DMS79 treated with DMSO at 0.1 percent for 48 hours (cell line): ENCODE measurements around the gene SRSF12.

ENCODE experiments used
- DNase-seq: peaks from one replicate; lab custom pipeline; 2025; lab: John Stamatoyannopoulos, UW

Gene SRSF12

DNA sequence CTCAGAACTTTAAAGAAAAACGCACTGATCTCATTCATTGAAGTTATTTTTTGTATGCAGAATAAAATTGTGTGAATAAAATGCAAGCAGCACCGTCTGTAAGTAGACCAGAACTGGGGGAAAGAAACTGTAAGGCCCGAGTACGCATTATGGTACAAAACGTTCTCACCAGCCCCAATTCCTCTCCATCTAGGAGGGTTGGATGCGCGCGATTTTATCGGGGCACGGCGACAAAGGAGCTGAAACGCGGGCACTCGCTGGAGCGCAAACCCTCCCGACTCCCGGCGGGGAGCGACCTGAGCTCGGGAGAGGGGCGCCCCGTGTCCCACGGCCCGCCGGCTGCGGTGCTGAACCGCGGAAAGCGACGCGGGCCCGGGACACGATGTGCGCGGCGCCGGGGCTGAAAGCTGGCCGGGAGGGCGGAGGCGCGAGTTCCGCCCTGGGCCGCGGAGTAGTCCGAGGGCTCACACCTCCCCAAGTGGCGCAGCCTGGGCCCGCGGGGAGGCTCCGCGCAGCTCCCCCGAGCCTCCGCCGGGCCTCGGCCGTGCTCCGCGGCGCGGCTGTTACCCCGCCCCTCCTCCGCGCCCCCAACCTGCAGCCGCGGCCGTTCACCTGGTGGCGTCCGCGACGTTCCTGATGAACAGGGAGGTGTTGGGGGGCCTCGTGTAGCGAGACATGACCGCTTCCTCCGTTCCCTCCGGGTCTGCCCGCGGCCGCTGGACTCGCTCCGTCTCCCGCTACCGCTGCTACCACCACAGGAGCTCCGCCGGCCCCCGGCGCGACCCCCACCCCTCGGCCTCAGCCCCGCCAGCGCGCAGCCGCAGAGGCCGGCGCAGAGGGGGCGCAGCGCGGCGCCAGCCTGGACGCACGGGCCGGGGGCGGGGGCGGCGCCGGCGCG is at the start of gene SRSF12:
TSS of gene SRSF12 (minus strand) at position 861 of the 898 bp plus-strand sequence. CDS start at position 677, 184 bp downstream.
- peak; percentile 65 for DNase-seq

DNA sequence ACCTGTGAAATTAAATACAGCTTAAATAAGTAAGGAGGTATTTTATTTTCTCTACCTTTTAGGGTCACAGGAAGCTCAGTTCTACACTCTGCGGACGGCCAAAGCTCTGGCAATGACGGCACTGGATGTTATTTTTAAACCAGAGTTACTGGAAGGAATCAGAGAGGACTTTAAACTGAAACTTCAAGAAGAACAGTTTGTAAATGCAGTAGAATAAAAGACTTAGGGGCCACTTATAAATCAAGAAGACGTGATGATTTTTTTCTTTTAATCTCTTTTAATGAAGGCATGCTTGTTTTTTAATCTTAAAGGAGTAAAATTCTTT is 44.1 kb upstream of the SRSF12 start:
- DNase-seq, result no peak

DNA sequence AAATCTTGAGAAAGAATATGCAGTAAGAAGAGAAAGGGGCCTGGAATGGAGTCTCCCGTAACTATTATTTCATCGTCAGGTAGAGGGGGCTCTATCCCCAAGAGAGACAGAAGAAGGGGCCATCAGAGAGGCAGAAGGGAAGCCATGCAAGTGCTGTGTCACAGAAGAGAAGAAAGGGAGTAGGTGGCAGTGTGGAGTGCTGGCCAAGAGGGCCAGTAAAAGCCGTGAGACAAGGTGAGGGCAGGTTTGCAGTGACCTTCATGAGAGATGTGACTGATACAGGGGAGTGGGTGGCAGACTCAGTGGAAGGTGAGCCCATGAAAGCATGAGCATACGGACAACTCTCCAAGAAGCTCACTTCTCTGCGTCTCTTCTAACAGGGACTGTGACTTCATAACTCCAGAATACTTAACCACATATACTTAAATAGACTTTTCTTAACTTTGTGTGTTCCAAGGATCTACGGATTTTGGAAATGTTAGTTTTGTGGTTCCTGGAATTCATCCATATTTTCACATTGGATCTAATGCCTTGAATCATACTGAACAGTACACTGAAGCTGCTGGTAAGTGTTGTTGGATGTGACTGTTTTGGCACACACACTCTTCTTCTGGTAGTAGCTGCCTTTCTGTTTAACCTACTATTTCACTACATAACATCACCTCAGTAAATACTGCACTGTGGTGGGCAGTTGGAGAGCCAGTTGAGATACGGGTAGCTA is 43.6 kb upstream of the SRSF12 start:
- no peak for DNase-seq

DNA sequence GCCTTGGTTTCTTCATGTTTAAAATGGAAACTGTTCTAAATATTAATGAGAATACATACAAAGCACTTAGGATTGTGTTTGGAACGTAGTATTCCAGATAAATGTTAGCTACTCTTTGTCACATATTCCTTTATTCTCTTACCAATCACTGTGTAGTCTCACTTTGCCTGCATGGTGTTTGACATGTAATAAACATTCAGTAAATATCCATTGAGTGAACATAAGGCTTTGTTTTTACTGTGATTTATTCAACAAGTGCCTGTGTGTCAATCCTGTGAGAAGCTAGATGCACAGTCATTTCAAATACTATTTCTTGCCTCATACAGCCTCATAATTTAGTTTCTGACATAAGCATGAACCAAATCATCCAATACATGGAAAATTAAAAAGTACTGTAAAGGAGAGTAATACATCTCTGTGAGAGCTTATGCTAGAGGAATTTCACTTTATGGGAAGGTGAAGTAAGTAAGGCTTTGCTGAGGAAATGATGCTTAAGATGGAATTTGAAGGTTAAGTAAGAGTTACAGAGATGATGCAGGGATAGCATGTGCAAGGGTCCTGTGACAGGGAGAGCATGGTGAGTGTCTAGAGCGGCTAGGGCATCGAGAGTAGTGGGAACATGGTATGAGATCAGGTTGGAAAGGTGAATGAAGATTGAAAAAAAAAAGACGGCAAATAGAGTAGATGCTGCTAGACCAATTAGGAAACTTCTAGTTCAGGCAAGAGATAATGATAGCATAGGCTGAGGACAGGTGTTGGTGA is 42.6 kb upstream of the SRSF12 start:
- DNase-seq, result no peak

DNA sequence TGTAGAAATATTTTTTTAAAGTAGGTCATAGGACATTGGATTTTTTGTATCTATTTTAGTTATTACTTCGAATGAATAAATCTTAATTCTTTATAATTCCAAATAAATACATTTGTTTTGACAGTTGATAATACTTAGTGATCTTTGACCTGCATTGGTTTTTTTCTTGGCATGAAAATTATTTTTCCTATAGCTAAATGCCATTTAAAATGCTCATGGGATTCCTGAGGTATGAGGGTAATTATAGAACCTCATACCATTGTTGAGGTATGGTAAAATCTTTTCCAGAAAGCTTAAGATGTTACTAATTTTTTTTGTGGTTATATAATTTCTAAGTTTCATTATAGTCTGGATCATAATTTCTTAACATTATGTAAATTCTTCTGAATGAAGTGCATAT is 36.3 kb upstream of the SRSF12 start:
- no peak for DNase-seq

DNA sequence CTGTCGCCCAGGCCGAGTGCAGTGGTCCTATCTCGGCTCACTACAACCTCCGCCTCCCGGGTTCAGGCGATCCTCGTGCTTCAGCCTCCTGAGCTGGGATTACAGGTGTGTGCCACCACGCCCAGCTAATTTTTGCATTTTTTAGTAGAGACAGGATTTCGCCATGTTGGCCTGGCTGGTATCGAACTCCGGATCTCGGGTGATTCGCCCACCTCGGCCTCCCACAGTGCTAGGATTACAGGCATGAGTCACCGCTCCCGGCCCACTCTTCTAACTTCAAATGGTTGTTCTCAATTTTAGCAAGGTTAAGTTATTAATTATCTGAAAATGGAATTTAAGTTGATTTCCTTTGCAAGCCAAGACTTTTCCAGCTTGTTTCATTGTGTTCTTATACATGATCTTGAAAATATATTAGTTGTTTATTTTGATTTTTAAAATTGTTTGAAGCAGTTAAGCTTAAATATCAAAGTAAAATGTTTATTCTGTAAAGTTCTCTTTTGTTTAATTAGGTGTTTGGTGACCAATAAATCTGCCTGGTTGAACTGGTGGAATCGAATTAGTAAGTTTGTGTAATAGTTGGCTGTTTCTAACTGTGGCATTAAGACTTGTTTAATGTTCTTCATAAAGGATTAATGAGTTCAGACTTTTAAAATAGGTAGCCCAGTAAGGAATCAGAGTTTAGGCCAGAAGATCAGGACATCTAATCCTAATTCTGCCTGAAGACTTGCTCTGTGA is 30.3 kb upstream of the SRSF12 start:
- no peak for DNase-seq

DNA sequence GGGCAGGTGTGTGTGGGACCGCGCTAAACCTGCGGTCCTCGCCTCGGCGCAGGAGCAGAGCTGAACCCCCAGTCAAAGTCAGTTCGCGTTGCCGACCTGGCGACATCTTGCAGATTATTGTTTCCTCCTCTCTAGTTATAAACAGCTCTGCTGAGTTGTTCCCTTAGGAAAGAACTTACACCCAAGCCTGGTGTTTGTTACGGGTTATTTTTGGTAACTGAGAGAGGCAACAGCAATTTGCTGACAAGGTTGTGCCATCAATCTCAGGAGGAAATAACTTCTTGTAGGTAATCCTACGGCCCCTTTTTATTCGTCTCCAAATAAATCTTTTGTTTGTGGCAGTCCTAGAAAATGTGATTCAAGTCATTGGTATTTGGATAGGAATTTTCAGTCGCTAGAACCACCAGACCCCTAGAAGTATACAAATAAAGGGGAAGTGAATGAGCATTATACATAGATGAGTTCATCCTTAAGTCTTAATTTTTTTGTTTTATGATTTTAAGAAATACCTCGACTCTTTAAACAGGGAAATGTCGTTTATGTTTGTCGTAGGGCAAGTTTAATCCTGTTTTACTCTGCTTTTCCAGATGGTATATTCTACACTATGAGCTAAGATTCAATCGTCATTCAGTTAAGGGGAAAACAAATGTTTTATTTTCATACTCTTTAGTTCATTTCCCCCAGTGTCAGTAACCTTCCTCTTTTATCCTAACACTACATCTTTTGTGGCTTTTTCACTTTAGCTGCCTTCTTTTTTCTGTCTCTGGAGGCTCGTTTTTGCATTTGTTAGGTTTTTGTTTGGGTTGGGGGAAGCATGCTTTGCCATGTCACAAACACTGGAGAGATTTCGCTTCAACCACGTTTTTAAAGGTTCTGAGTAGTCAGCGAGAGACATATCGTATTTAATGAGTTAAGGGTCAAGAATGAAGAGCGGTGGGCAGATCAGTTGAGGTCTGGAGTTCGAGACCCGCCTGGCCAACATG is 29.1 kb upstream of the SRSF12 start:
- peak; percentile 61 for DNase-seq

DNA sequence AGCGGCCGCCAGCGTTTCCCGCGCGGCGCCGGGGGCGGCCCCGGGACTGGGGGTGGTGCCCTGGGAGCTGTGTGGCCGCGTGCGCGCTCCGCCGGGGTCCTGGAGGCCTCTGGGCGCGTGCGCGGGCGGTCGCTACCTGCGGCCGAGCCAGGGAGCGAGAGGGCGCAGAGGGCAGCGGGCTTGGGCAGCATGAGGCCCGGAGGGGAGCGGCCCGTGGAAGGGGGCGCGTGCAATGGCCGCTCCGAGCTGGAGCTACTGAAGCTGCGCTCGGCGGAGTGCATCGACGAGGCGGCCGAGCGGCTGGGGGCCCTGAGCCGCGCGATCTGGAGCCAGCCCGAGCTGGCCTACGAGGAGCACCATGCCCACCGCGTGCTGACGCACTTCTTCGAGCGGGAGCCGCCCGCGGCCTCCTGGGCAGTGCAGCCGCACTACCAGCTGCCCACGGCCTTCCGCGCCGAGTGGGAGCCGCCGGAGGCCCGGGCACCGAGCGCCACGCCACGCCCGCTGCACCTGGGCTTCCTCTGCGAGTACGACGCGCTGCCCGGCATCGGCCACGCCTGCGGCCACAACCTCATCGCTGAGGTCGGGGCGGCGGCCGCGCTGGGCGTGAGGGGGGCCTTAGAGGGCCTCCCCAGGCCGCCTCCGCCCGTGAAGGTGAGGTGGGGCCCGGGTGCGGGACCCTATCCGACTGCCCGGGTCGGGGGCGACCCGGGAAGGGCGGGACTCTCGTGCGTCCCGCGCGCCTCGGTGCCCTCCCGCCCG is 28.3 kb upstream of the SRSF12 start, which contains the start of gene PM20D2:
TSS of gene PM20D2 (plus strand) at position 100 of the 762 bp plus-strand sequence. CDS start at position 190, 90 bp downstream.
- DNase-seq, result peak; percentile 83

DNA sequence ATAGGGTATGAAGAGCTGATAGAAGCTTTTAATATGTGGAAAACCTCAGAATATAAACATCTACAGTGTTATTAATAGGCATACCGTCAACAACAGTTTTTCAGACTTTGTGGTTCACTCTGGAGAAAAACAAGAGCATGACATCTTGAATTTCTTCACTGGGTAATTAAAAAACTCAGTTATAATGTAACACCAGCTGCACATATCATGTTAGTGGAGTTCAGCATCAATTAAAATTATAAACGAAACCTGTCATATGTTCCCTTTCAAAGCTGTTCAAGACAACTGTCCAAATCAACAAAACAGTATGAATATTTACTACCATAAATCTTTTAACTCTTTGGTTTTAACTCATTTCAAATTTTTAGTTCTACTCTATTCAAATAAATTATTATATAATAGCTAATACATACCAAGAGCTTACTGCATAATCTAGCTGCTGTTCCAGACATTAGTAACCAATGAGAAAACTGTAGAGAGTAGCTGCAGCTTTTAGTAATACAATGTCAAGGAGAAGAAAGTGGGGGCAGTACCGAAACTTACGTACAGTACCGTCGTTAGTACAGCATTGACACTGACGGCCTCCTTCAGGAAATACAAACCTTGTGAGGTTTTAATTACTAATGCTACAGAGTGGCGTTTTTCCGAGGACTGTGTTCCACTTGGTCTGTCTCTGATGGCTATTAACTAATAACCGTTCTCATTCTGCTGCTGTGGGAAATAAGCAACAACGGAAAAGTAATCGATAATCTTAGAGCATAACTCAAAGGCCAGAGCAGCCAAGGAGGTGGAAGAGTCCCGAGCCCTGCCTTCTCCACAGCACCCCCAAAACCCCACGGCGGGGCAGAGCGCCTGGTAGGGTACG is 27.5 kb upstream of the SRSF12 start:
- DNase-seq, result peak; percentile 83

DNA sequence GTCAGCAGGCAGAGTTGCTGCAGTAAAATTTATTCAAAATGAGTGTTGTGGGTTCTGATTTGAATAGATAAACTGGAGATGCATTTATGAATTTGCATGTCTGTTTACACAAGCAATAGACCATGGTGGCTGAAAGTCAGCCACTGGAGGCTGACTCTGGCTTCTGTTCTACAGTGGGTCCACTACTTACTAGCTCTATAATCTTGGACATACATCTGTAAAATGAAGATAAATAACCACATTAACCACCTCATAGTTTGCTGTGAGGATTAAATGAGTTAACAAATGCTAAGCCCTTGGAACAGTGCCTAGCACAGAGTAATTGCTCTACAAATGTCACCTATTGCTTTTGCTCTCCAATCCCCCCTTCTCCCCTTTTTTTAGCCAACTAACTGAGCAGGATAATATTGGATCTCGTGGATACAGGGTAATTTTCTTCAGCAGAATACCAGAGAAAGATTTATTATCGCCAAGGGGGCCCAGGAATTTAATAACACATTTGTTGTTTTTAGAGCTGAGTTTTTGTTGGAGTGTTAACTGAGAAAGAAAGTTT is 26.6 kb upstream of the SRSF12 start:
- no peak for DNase-seq

DNA sequence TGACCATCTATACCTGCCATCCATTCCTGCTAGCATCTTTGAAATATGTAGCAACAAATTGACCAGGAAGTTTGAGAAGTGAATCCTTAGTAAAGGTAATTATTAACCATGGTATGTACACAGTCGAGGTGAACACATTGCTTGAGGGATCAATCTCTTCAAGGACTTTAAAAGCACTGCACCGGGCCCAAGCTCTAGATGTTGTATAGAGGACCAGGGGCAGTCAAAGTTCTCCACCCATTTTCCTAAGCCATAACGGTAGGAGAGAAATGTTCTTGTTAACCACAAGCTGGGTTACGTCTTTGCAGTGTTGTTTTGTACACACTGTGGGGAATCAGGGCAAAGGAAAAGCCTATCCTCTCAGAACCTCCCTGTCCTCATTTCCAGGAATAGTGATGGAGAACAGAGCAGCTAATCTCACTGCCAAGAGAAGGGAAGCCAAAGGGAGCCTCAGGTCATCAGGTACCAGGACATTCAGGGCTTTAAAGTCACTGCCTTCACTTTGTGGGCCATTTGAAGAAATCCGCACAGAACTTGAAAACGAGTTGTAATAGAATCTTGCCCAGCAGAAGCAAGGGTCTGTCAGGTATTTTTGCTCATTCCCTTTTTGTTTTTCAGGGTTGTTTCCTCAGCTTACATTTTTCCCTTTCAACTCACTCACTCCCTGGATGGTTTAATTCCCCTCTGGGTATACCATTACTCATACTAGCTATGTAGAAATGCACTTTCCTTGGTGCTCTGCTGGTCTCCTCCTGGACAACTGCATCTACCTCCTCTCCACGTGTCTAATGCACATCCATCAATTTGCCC is 22.7 kb upstream of the SRSF12 start:
- DNase-seq, result no peak

DNA sequence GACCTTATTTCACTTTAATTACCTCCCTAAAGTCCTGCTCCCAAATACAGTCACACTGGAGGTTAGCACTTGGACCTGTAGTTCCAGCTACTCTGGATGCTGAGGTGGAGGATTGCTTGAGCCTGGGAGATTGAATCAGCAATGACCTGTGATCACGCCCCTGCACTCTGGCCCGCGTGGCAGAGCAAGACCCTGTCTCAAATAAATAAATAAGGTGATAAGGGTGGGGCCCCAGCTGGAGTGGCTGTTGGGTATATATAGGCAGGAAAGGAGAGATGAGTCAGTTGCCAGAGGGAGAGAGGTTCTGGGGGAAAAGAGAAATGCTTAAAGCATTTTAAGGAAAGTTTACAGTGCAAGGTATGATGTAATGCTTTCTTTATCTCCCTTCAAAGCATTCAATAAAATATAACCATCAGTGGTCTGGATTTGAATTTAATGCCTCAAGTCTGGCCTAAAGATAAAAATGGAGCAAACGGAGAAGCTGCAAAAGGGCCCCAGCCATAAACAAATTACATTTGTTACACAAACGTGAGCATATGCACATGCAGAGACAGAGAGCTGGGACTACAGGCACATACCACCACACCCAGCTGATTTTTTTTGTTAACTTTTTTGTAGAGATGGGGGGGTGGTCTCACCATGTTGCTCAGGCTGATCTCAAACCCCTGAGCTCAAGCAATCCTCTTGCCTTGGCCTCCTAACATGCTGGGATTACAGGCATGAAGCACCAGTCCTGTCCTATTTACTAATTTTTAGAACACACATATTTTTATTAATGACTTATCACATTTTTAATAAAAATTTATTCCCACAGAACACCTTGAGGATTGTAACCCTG is 21.9 kb upstream of the SRSF12 start:
- DNase-seq, result no peak

DNA sequence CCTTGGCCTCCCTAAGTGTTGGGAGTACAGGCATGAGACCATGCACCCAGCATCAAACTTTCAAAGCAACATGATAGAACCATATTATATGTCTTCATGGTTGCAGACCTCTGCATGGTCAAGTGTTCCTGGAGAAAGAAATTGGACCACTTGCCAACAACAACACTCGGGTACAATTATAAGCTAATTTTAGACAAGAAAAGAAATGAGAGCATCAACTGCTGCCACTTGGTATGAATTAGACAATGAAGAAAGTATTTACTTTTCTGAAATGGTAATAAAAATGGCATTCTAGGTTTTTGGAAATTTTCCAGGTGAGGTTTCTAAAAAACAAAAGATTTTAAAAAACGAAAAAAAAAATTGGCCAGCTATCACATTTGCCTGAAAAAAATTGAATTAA is 20.3 kb upstream of the SRSF12 start:
- no peak for DNase-seq

DNA sequence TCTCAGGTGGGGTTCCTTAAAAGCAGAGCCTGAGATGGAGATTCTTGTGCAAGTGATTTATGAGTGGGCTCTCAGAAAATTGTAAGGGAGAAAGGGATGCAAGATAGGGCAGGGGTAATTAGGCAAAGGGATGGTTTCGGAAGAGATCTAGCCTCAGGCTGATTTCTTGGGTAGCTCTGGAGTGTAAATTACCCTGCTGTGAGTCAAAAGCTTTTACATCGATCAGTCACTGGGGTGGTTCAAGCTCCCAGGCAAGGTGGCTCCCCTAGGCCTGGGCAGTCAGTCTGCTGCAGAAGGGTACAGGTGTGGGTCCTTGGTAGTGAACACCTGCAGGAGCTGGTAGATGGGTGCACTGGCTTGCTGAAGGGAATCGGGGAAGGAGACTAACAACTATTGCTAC is 16.9 kb upstream of the SRSF12 start:
- no peak for DNase-seq

DNA sequence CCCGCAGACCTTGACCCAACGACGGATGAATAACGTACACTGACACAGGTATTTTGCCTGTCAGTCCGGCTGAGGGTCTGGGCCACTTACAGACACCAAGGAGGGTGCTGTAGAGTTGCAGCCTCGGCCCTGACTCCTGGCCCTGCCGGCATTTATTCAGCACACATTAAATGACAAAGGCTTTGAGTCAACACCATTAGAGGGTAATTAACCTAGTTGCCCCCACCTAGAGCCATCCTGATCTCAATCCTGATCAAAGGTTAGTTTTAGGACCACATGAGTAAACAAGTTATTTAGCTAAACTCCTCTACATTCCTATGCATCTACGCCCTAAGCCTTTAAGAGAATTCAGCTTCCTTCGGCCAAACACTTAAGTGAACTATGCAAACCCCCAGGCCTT is 16.1 kb upstream of the SRSF12 start:
- DNase-seq, result no peak

DNA sequence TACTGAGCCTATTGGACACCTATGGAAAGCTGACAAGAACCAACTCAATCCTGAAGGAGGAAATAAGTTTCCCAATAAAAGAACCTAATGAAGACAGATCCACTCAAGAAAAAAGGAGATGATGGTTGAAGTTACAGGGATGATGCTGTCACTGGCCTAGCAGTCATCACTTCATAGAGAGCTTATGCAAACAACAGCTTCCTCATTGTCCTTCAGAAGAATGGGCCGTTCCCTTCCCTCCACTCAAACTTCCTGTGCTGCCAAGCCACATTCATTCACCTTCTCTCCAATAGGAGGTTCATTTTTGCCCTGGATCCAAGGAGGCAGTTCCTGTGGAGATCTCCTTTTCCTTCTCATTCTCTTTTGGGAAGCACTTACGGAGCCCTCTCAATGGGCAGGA is 14.2 kb upstream of the SRSF12 start:
- DNase-seq, result no peak

DNA sequence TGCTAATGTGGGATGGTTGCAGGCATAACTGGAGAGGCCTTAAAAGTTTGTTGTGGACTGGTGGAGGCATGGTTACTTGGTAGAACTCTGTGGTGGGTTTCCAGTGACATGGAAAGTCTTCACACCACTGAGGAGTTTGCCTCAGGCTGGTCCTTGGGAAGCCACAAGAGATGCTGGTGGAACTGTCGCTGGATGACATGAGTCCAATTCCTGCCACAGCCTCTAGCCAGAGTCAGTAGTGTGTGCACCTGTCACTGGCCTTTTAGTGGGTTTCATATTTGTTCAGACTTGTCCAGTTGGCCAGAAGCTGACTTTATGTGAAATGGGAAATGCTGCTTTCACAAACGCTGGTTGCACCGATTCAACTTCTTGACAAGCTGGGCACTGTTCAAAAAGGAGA is 13.7 kb upstream of the SRSF12 start:
- DNase-seq, result no peak
